Upper lobe of right lung (tissue), 1 donor: Measurements from ENCODE around the gene CAMTA1. TPM values are rescaled to one million over a fixed set of nuclear protein-coding genes. Genes with fewer than 3 reads are reported as not detected.

Experiments used
- ATAC-seq: fragments of 200-7000 bp; cut with Tn5 transposase; one replicate; pipeline ENCODE4 v1.9.1; 2020; ENCODE audit warnings: mild to moderate bottlenecking, moderate library complexity
- DNase-seq: peaks from one replicate; pipeline ENCODE4 v3.0.0-alpha.2; 2020
- H3K27ac ChIP-seq: fragments of 200-600 bp; one replicate; pipeline ENCODE4 v1.8.0; 2022
- H3K27me3 ChIP-seq: fragments of 200-600 bp; one replicate; pipeline ENCODE4 v1.8.0; 2022; ENCODE audit warnings: mild to moderate bottlenecking
- H3K36me3 ChIP-seq: fragments of 200-600 bp; one replicate; pipeline ENCODE4 v1.8.0; 2022
- H3K4me1 ChIP-seq: fragments of 200-600 bp; one replicate; pipeline ENCODE4 v1.8.0; 2022
- H3K4me3 ChIP-seq: fragments of 200-600 bp; one replicate; pipeline ENCODE4 v1.8.0; 2022; ENCODE audit warnings: mild to moderate bottlenecking
- H3K9me3 ChIP-seq: fragments of 200-600 bp; one replicate; pipeline ENCODE4 v1.8.0; 2022
- intact Hi-C: fragments of 100-400 bp; cut with DNase I; formaldehyde crosslinking; loops from one replicate; pipeline ENCODE4 v1.11.0; 2022
- total RNA-seq: library from RNA; stranded (reverse); fragmentation: NEBNext Ultra II Directional; extraction: Animal tissue kit (Norgen Biotek cat#: 25700); gene quantifications from one replicate; pipeline ENCODE4 v1.2.1, GENCODE V29; 2021
- TF ChIP-seq, protein P1 (sequence below): fragments of 200-600 bp; IDR thresholded peaks from one replicate; pipeline ENCODE4 v1.8.0; 2022; ENCODE audit warnings: antibody characterized with exemption
- donor health status: DM: no; HTN: yes; CAD: no; lungs with severe emphysema.

Gene CAMTA1
- total RNA-seq, 1 donor from 2014 or later, result 63.4 TPM

DNA sequence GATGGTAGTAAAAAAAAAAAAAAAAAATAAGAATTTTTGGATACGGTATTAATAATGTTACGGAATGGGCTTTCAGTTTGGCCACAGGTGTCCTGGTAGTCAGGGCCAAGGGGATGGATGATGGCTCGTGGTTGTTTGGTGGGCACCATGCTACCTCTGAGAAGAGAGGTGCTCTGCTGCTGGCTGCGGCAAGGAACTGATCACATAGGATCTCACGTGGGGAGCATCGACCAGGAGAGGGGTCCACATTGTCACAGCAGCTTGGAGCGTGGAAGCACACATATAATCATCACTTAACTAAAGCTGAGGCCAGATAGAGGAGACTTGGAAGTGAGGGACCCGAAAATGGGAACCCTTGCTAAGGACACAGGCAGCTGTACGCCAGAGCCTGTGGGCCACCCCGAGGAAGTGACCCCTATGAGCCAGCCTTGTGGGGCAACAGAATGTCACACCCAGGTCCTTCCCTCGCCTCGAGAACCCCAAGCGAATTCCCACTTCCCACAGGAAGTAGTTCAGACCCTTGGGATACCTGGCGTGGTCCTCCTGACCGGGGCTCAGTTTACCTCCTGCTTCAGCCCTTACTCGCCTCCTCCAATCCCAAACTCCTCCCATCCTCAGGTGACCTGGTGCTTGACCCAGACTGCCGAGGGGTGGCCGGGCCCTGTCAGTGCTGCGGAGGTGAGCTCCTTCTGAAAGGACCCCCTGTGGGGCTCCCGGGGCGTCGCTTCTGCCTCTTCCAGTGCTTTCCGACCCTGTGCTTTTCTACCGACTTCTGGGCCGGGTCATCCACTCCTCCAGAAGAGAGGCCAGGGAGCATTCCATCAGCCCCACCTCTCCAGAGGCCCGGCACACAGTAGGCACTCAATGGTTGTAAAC, 222.0 kb downstream of the CAMTA1 start:
- TF ChIP-seq, protein P1, sequence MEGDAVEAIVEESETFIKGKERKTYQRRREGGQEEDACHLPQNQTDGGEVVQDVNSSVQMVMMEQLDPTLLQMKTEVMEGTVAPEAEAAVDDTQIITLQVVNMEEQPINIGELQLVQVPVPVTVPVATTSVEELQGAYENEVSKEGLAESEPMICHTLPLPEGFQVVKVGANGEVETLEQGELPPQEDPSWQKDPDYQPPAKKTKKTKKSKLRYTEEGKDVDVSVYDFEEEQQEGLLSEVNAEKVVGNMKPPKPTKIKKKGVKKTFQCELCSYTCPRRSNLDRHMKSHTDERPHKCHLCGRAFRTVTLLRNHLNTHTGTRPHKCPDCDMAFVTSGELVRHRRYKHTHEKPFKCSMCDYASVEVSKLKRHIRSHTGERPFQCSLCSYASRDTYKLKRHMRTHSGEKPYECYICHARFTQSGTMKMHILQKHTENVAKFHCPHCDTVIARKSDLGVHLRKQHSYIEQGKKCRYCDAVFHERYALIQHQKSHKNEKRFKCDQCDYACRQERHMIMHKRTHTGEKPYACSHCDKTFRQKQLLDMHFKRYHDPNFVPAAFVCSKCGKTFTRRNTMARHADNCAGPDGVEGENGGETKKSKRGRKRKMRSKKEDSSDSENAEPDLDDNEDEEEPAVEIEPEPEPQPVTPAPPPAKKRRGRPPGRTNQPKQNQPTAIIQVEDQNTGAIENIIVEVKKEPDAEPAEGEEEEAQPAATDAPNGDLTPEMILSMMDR, result no peak
- H3K36me3 ChIP-seq, result no peaks in the 10 kb centered on the region
- H3K4me3 ChIP-seq, result no peak overlapping the region
- H3K27ac ChIP-seq, result no peak overlapping the region
- ATAC-seq, result no peak
- no peaks in the 10 kb centered on the region for H3K4me1 ChIP-seq
- intact Hi-C loops, result no loop called here
- DNase-seq, result no peak
- H3K27me3 ChIP-seq, result peaks cover 4% of the 10 kb centered on the region
- H3K9me3 ChIP-seq, result no peaks in the 10 kb centered on the region

DNA sequence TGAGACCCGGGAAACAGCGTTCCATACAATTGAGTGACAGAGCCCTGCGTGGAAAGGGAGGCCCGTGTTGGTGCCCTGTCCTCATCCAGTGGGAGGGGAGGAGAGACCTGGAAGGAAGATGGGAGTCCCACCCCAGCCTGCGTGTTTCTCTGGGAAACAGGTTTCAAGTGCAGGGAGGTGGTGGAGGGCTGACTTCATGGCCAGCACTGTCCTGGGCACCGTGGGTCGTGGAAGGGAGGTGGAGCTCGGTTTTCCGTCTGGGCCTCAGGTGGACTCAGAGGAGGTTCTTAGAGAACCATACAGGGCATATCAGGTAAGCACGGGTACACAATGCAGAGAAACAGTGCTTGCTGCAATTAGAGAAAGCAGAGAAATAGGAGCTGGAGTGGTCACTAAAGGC, 222.6 kb downstream of the CAMTA1 start:
- Histone ChIP-seq H3K9me3 (no peaks in the 10 kb centered on the region), H3K4me1 (no peaks in the 10 kb centered on the region), H3K27ac (no peak overlapping the region), H3K27me3 (peaks cover 4% of the 10 kb centered on the region), H3K36me3 (no peaks in the 10 kb centered on the region), H3K4me3 (no peak overlapping the region)
- no peak for DNase-seq
- intact Hi-C loops, result no loop called here
- ATAC-seq, result no peak
- TF ChIP-seq, protein P1, result no peak

DNA sequence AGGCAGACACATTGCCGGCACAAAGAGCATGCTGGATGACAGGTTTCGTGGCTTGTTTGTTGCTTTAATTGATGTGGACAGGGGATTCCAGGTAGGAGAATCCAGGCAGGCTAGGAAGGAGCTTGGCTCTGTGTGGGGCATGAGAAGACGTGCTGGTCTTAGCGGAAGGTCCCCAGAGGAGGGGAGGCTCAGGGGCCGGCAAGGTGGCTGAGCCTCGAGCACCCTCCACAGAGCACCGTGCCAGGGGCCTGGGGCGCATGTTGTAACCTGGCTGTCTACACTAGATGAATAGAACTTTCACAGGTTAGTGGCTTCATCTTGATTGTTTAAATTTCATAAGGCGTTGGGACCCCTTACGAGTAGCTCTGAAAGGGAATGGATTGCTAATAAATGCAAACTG, 223.1 kb downstream of the CAMTA1 start:
- TF ChIP-seq, protein P1, result no peak
- DNase-seq, result no peak
- intact Hi-C loops, result no loop called here

DNA sequence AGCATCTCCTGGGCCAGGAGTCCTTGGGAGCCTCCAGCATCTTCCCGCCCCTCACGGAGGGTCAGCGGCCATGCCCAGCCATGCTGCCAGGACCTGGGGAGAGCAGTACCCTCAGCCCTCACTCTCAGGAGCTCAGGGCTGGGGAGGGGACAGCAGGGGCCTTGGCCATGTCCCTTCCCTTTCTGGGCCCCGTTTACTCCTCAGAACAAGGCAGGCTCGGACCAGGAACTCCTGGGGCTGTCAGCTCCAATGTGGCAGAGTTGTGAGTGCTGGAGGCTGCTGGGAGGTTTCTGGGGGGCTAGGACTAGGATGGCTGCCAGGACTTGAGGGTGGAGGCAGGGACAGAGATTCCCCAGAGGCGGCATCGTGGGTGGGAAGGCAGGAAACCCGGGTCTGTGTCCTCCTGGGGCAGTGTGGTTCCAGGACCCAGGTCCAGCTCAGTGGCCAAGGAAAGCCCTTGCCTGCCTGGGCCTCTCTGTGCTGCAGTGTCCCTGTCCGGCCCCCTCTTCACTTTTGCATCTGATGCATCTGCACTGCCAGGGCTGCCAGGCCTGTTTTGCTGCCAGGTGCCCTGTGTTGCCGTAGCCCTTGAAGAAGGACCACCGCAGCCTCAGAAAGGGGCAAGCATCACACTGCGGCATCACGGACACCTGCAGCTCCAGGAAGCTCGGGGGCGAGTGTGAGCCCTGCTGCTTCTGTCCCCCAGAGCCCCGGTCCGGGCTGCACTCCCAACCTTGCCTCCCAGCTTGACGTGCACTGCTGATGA, 223.9 kb downstream of the CAMTA1 start:
- H3K36me3 ChIP-seq, result no peaks in the 10 kb centered on the region
- no peak overlapping the region for H3K27ac ChIP-seq
- intact Hi-C loops, result no loop called here
- DNase-seq (no peak), ATAC-seq (no peak)
- TF ChIP-seq, protein P1, result no peak
- no peaks in the 10 kb centered on the region for H3K9me3 ChIP-seq
- H3K27me3 ChIP-seq, result peaks cover 4% of the 10 kb centered on the region
- no peaks in the 10 kb centered on the region for H3K4me1 ChIP-seq
- no peak overlapping the region for H3K4me3 ChIP-seq

More for the DNA sequence above, 223.1 kb downstream of the CAMTA1 start:
- no peaks in the 10 kb centered on the region for H3K36me3 ChIP-seq
- no peak overlapping the region for H3K4me3 ChIP-seq
- no peaks in the 10 kb centered on the region for H3K9me3 ChIP-seq
- no peak for ATAC-seq
- H3K4me1 ChIP-seq, result no peaks in the 10 kb centered on the region
- no peak overlapping the region for H3K27ac ChIP-seq
- peaks cover 4% of the 10 kb centered on the region for H3K27me3 ChIP-seq

DNA sequence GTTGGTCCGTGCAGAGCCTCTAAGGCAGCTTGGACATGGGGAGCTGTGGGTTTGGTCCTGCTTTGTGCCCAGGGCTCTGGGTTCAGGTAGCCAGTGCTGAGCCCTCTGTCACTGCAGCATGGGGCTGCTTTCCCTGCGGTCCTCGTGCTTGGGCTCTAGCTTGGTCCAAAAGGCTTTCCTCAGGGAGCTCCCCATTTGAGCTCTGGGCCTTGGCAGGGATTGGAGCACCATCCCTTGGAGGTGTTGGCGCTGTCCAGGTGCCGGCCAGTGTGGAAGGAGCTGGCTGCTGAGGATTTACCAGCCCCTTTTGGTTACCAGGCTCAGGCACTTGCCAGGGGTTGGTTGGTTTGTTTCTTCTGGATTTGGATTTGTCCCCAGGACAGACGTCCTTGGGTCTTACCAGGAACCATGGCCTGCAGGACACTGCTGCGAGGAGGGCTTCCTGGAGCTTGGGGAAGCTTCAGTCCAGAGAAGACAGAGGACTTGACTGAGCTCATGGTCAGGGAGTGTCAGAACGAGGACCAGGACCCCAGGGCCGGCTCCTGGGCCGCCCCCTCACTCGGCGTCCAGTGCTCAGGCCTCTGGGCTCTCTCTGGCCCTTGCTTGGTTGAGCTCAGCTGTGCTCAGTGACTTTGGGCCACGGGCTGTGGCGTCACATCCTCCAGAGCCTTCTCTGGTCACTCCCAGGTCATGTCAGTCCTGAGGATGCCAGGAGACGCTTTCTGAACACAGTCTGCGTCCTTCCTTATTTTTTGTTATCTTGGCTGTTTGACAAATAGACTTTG, 224.7 kb downstream of the CAMTA1 start:
- no peak for ATAC-seq
- H3K27me3 ChIP-seq, result peaks cover 2% of the 10 kb centered on the region
- TF ChIP-seq, protein P1, result no peak
- H3K9me3 ChIP-seq, result no peaks in the 10 kb centered on the region
- intact Hi-C loops, result no loop called here
- no peaks in the 10 kb centered on the region for H3K4me1 ChIP-seq
- no peak overlapping the region for H3K4me3 ChIP-seq
- H3K27ac ChIP-seq, result no peak overlapping the region
- no peaks in the 10 kb centered on the region for H3K36me3 ChIP-seq
- no peak for DNase-seq
